ENCODE measurements around the gene CIB2. TPM values are rescaled to one million over a fixed set of nuclear protein-coding genes. Genes with fewer than 3 reads are reported as not detected.

The CIB2 gene
- total RNA-seq, 2 donors from 2014 or later: 40.6 to 41.7 TPM

DNA sequence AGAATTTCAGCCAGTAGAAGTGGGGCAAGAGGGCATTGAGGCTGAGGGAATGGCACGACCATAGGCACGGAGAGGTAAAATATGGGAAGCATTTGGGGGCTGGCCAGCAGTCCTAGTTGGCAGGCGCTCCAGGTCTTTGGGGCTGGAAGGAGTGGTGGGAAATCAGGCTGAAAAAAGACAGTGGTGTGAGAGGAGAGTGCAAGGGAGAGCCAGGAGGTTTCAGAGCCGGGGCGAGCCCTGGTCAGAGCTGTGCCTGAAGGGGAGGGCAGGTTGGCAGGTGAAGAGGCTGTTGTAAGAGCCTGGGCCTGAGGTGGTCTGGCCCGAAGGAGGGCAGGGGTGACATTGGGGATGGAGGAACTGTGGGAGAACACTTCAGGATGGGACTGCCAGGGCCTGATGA lies 16.3 kb upstream of the CIB2 start:
- H3K36me3 Mint-ChIP-seq (ENCODE audit: low read depth): peaks cover 3% of the 10 kb centered on the region
- no peak overlapping the region for H3K27ac Mint-ChIP-seq
- no peaks in the 10 kb centered on the region for H3K4me1 ChIP-seq (ENCODE audit: control insufficient read depth, insufficient read depth, low read length)
- H3K4me3 ChIP-seq (ENCODE audit: low read length): no peak overlapping the region
- peak overlapping the region; percentile 21 for H3K4me3 Mint-ChIP-seq
- H3K4me1 Mint-ChIP-seq: peaks cover 13% of the 10 kb centered on the region
- H3K9me3 ChIP-seq (ENCODE audit: control insufficient read depth, low read length): no peaks in the 10 kb centered on the region
- WGBS, 2 experiments (ENCODE audit: insufficient coverage in 1 of 2, insufficient read length in 1 of 2): 89 to 93% methylated on average over 1 to 6 of the region's 6 CpGs
- H3K27ac ChIP-seq (ENCODE audit: low read depth, low read length): no peak overlapping the region
- no peaks in the 10 kb centered on the region for H3K27me3 Mint-ChIP-seq (ENCODE audit: insufficient read depth)
- H3K9ac ChIP-seq (ENCODE audit: extremely low read depth, low read length, poor library complexity, severe bottlenecking): no peak overlapping the region
- H3K27me3 ChIP-seq (ENCODE audit: control insufficient read depth, insufficient read depth, low read length, poor library complexity, severe bottlenecking): no peaks in the 10 kb centered on the region
- no peak for DNase-seq
- TF ChIP-seq, protein P1, sequence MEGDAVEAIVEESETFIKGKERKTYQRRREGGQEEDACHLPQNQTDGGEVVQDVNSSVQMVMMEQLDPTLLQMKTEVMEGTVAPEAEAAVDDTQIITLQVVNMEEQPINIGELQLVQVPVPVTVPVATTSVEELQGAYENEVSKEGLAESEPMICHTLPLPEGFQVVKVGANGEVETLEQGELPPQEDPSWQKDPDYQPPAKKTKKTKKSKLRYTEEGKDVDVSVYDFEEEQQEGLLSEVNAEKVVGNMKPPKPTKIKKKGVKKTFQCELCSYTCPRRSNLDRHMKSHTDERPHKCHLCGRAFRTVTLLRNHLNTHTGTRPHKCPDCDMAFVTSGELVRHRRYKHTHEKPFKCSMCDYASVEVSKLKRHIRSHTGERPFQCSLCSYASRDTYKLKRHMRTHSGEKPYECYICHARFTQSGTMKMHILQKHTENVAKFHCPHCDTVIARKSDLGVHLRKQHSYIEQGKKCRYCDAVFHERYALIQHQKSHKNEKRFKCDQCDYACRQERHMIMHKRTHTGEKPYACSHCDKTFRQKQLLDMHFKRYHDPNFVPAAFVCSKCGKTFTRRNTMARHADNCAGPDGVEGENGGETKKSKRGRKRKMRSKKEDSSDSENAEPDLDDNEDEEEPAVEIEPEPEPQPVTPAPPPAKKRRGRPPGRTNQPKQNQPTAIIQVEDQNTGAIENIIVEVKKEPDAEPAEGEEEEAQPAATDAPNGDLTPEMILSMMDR (conservative IDR thresholded peaks at IDR 0.05): no peak
- no peaks in the 10 kb centered on the region for H3K9me3 Mint-ChIP-seq
- no peaks in the 10 kb centered on the region for H3K36me3 ChIP-seq (ENCODE audit: control insufficient read depth, insufficient read depth, low read length)

DNA sequence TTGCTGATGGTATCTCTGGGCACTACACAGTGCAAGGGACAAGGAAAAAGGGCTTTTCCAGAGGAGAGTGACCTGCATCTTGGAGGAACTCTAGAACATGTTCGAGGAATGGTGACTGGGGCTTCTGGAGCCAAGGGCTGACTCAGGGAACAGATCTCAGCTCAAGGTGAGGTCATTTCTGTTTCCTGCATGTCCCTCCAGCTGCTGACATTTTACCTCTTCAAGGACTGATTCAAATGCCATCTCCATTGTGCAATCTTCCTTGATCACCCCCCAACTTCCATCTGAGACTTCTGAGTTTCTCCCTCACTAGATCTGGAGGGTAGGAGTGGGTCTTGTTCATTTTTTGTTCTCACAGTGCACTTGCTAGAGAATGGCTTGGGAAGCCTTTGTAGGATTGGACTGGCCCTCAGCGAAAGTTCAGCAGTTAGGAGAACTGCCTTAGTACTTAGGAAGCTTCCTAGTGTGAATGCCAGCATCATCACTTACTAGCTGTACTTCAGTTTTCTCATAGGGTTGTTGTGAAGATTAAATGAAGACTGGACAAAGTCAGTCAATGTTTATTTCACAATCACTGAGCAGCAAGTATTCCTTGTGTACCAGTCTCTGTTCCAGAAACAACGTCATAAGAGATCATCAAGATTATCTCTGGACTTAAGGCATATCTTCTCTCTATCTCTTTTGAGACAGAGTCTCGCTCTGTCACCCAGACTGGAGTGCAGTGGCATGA lies 15.3 kb upstream of the CIB2 start:
- TF ChIP-seq, protein P1 (conservative IDR thresholded peaks at IDR 0.05): no peak
- H3K9ac ChIP-seq (ENCODE audit: extremely low read depth, low read length, poor library complexity, severe bottlenecking): no peak overlapping the region
- Mint-ChIP-seq H3K27me3 (ENCODE audit: insufficient read depth) (no peaks in the 10 kb centered on the region), H3K27ac (no peak overlapping the region), H3K36me3 (ENCODE audit: low read depth) (peaks cover 2% of the 10 kb centered on the region), H3K4me1 (peaks cover 13% of the 10 kb centered on the region), H3K9me3 (no peaks in the 10 kb centered on the region), H3K4me3 (no peak overlapping the region)
- no peaks in the 10 kb centered on the region for H3K36me3 ChIP-seq (ENCODE audit: control insufficient read depth, insufficient read depth, low read length)
- no peak overlapping the region for H3K27ac ChIP-seq (ENCODE audit: low read depth, low read length)
- 91 to 92% methylated on average over 4 of the region's 4 CpGs for WGBS, 2 experiments (ENCODE audit: insufficient coverage in 1 of 2, insufficient read length in 1 of 2)
- H3K4me1 ChIP-seq (ENCODE audit: control insufficient read depth, insufficient read depth, low read length): no peaks in the 10 kb centered on the region
- no peak for DNase-seq
- no peaks in the 10 kb centered on the region for H3K27me3 ChIP-seq (ENCODE audit: control insufficient read depth, insufficient read depth, low read length, poor library complexity, severe bottlenecking)
- no peak overlapping the region for H3K4me3 ChIP-seq (ENCODE audit: low read length)
- no peaks in the 10 kb centered on the region for H3K9me3 ChIP-seq (ENCODE audit: control insufficient read depth, low read length)

DNA sequence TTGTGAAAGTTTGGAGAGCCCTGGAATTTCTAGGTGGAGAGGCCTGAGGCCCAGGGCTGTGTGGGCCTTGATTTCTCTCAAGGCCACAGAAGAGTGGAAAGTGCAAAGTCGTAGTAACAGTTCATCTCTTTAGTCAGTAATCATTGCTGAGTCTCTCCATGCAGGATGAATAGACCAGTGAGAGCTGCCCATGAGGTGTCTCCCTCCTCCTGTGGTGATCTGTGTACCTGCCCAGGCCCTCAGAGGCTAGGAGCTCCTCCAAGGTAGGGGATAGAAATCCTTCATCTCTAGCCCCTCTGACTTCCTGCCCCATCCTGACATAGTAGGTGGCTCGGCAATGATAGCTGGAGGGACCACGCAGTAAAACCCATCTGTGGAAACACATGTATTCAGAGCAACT lies 11.1 kb upstream of the CIB2 start:
- no peaks in the 10 kb centered on the region for H3K9me3 ChIP-seq (ENCODE audit: control insufficient read depth, low read length)
- Mint-ChIP-seq H3K36me3 (ENCODE audit: low read depth) (no peaks in the 10 kb centered on the region), H3K27ac (no peak overlapping the region), H3K4me1 (peaks cover 10% of the 10 kb centered on the region), H3K27me3 (ENCODE audit: insufficient read depth) (no peaks in the 10 kb centered on the region), H3K9me3 (no peaks in the 10 kb centered on the region), H3K4me3 (no peak overlapping the region)
- H3K4me3 ChIP-seq (ENCODE audit: low read length): no peak overlapping the region
- no peak overlapping the region for H3K27ac ChIP-seq (ENCODE audit: low read depth, low read length)
- TF ChIP-seq, protein P1 (conservative IDR thresholded peaks at IDR 0.05): no peak
- no peaks in the 10 kb centered on the region for H3K36me3 ChIP-seq (ENCODE audit: control insufficient read depth, insufficient read depth, low read length)
- WGBS, 2 experiments (ENCODE audit: insufficient coverage in 1 of 2, insufficient read length in 1 of 2): 82 to 92% methylated on average over 1 to 3 of the region's 3 CpGs
- no peak for DNase-seq
- H3K27me3 ChIP-seq (ENCODE audit: control insufficient read depth, insufficient read depth, low read length, poor library complexity, severe bottlenecking): no peaks in the 10 kb centered on the region
- no peak overlapping the region for H3K9ac ChIP-seq (ENCODE audit: extremely low read depth, low read length, poor library complexity, severe bottlenecking)
- H3K4me1 ChIP-seq (ENCODE audit: control insufficient read depth, insufficient read depth, low read length): peaks cover 4% of the 10 kb centered on the region

All from endodermal cell (in vitro differentiated cells).